Mesenteric fat pad (tissue), 1 donor: Measurements from ENCODE around the gene SYT1. TPM values are rescaled to one million over a fixed set of nuclear protein-coding genes. Genes with fewer than 3 reads are reported as not detected.

Experiments used
- DNase-seq: peaks from one replicate; pipeline ENCODE4 v3.0.0-alpha.2; 2020; ENCODE audit warnings: low spot score
- total RNA-seq: library from RNA; stranded (reverse); fragmentation: NEBNext Ultra II Directional; extraction: Animal tissue kit (Norgen Biotek cat#: 25700); gene quantifications from one replicate; pipeline ENCODE4 v1.2.1, GENCODE V29; 2021
- donor health status: DM: yes; HTN: yes; CAD: no.

SYT1 gene
- total RNA-seq, 1 donor from 2014 or later = 0.87 TPM

GRCh38 chr12:79055926-79056674 is 191.5 kb downstream of the SYT1 start:
- DNase-seq = no peak

- no peak for DNase-seq
These were observed 192.2 kb downstream of the SYT1 start for GRCh38 chr12:79056775-79057174.

GRCh38 chr12:79057540-79057939 is 193.0 kb downstream of the SYT1 start:
- no peak for DNase-seq

- no peak for DNase-seq
These were observed 193.8 kb downstream of the SYT1 start for GRCh38 chr12:79058342-79058741.

GRCh38 chr12:79059557-79059956 is 195.0 kb downstream of the SYT1 start:
- no peak for DNase-seq

GRCh38 chr12:79063258-79063657 is 198.7 kb downstream of the SYT1 start:
- no peak for DNase-seq

- no peak for DNase-seq
These were observed 203.4 kb downstream of the SYT1 start for GRCh38 chr12:79067977-79068376.

- DNase-seq = no peak
These were observed 204.4 kb downstream of the SYT1 start for GRCh38 chr12:79069009-79069408.

- DNase-seq = no peak
These were observed 206.9 kb downstream of the SYT1 start for GRCh38 chr12:79071498-79071897.

- no peak for DNase-seq
These were observed 208.9 kb downstream of the SYT1 start for GRCh38 chr12:79073506-79073905.

GRCh38 chr12:79082595-79082994 is 218.0 kb downstream of the SYT1 start:
- no peak for DNase-seq

GRCh38 chr12:79083181-79083580 is 218.6 kb downstream of the SYT1 start:
- no peak for DNase-seq

- DNase-seq = no peak
These were observed 220.6 kb downstream of the SYT1 start for GRCh38 chr12:79085106-79085682.

GRCh38 chr12:79086541-79087296 is 222.1 kb downstream of the SYT1 start:
- DNase-seq = no peak

GRCh38 chr12:79098530-79098929 is 234.0 kb downstream of the SYT1 start:
- DNase-seq = no peak

- DNase-seq = no peak
These were observed 244.4 kb downstream of the SYT1 start for GRCh38 chr12:79108962-79109361.

- no peak for DNase-seq
These were observed 250.3 kb downstream of the SYT1 start for GRCh38 chr12:79114896-79115295.

GRCh38 chr12:79115743-79116142 is 251.2 kb downstream of the SYT1 start:
- no peak for DNase-seq

- no peak for DNase-seq
These were observed 255.2 kb downstream of the SYT1 start for GRCh38 chr12:79119796-79120195.

- no peak for DNase-seq
These were observed 256.9 kb downstream of the SYT1 start for GRCh38 chr12:79121486-79121885.

- DNase-seq = no peak
These were observed 259.8 kb downstream of the SYT1 start for GRCh38 chr12:79124385-79124784.

- DNase-seq = no peak
These were observed 260.8 kb downstream of the SYT1 start for GRCh38 chr12:79125358-79125757.
